Cortex of kidney (tissue), 1 donor: ENCODE measurements around the gene TRMT61B.
A peak's percentile ranks its signal among the peaks of the same experiment; 100 is the strongest.

Source experiments
- DNase-seq: peaks from one replicate; lab custom pipeline; 2025; lab: John Stamatoyannopoulos, UW

The TRMT61B gene

GRCh38 chr2:28855977-28856376 is 14.1 kb downstream of the TRMT61B start:
- DNase-seq, result no peak

DNA sequence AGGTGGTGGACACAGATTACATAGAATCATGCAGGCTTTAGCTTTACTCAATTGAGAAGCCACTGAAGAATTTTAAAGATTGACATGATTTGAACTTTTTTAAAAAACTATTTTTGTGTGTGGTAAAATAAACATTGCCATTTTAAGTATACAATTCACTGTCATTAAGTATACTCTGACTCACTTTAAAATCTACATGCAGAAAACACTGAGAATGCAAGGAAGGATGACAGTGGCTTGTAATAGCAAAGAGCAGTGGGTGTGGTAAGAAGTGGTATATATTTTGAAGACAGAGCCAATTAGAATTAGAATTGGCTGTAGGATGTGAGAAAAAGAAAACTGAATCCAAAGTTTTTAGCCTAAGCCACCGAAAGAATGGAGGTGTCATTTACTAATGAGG is 14.9 kb downstream of the TRMT61B start:
- no peak for DNase-seq

GRCh38 chr2:28842042-28842441 is 28.1 kb downstream of the TRMT61B start:
- no peak for DNase-seq

- DNase-seq, result no peak
Observed at GRCh38 chr2:28838971-28839370, 31.1 kb downstream of the TRMT61B start.

GRCh38 chr2:28835781-28836180 is 34.3 kb downstream of the TRMT61B start:
- DNase-seq, result no peak

- DNase-seq, result no peak
Observed at GRCh38 chr2:28833740-28834470, 36.2 kb downstream of the TRMT61B start.

DNA sequence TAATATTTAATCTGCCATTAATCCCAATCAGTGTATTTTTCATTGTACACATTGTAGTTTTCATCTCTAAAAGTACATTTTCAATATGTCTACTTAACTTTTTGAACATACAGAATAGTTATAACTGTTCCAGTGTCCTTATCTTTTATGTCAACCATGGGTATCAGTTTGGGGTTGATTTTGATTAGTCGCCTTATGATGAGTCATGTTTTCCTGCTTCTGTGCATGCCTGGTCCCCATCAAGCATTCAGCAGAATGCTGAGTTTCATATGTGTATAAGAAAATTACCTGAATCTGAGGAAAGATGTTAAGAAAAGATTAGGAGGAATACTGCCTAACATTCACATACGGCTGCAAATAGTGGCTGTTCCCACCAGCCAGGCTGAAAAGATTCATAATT is 41.7 kb downstream of the TRMT61B start:
- DNase-seq, result no peak

DNA sequence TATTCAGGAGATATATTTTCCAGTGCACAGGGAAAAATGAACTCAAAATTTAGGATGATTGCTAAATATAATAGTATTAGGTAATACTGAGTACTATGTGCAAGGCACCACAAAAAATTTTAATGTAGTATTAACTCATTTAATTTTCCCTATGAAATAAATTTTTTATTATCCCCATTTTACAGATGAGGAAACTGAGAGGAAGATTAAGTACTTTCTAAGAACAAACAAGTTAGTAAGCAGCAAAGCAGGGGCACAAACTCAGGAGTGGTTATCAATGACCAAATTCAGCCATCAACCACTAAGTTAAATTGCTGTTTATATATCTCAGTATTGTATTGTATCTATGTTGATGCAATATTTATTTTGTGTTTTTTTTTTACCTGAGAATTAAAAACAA is 45.2 kb downstream of the TRMT61B start:
- DNase-seq, result no peak

DNA sequence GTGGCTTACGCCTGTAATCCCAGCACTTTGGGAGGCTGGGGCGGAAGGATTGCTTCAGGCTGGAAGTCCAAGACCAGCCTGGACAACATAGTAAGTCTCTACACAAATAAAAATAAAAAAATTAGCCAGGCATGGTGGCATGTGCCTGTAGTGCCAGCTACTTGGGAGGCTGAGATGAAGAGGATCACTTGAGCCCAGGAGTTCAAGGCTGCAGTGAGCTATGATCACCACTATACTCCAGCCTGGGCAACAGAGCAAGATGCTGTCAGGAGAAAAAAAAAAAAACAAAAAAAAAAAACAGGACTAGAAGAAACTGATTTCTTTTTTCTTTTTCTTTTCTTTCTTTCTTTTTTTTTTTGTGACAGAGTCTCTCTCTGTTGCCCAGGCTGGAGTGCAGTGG is 45.9 kb downstream of the TRMT61B start:
- DNase-seq, result no peak

DNA sequence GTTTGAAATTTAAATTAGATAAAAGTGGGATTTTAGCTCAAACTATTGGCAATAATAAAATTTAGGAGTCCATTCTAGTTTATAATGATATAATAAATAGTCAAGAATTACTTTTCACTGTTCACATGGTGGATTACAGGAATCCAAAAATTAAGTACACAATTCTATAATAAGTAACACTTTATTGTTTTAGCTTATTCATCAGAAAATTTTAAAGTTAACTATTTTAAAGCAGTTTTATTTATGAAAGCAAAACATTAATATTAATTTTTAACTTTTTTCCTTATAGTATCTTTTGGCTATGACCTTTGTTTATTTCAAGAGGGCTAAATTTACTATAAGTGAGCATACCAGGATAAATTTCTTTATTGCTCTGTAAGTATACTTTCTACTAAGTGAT is 48.1 kb downstream of the TRMT61B start:
- DNase-seq, result no peak

GRCh38 chr2:28821295-28821958 is 48.7 kb downstream of the TRMT61B start:
- no peak for DNase-seq

DNA sequence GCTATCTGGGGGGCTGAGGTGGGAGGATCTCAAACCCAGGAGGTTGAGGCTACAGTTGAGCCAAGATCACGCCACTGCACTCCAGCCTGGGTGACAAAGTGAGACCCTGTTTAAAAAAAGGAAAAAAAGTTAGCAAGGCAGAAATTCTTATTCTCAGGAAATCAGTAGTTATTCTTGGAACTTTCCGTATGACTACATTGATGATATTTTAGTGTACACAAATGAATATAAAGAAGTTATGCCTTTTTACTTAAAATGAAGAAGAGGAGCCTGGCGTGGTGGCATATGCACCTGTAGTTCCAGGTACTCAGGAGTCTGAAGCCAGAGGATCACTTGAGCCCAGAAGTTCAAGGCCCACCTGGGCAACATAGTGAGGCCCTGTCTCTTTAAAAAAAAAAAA is 52.1 kb downstream of the TRMT61B start:
- DNase-seq, result no peak

- peak; percentile 15 for DNase-seq
Observed at GRCh38 chr2:28810384-28811285, 59.5 kb downstream of the TRMT61B start, which contains the start of gene SPDYA. SPDYA (plus strand) TSS chr2:28810834; CDS start chr2:28816015, 5,181 bp downstream.

DNA sequence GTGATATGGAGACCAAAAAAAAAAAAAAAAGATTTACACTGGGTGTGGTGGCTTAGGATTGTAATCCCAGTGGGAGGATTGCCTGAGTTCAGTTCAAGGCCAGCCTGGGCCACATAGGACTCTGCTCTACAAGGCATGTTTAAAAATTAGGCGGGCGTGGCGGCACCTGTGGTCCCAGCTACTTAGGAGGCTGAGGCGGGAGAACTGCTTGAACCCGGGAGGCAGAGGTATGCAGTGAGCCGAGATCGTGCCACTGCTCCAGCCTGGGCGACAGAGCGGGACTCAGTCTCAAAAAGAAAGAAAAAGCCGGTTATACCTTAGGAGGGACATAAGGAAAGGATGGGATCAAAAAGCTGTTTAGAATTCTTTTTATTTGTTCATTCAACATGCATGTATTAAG is 60.2 kb downstream of the TRMT61B start:
- DNase-seq, result no peak

- no peak for DNase-seq
Observed at GRCh38 chr2:28802975-28803429, 67.1 kb downstream of the TRMT61B start.

DNA sequence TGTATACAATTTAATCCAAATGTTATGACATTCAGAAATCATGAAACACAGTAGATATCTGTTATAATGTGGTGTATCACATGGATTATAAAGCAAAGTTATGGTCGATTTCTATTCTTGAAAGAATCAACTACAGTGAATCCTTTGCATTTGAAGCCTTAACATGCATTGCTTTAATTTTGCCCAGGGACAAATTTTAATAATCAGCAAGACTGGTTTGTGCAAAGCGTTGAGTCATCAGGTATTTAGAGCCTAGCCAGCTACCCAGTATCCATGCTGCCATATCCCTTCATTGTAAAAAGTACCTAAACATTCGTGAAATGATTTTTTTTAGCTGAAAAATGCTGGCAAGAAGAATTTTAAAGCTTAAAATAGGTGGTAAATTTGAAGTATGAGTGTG is 68.4 kb downstream of the TRMT61B start:
- no peak for DNase-seq
